SU-DHL-6 (cell line): ENCODE data around the gene RNF150.

Experiments used
- H2AFZ ChIP-seq: fragments of 200-600 bp; sonication (generic); 2 replicates; pipeline ENCODE4 v1.6.1; 2014; ENCODE audit warnings: low read depth, mild to moderate bottlenecking, moderate library complexity, mixed read lengths, antibody characterized with exemption, low read length; ENCODE audit not compliant: severe bottlenecking
- H3F3A ChIP-seq: fragments of 200-600 bp; shearing (Covaris generic); 2 replicates; pipeline ENCODE4 v1.6.0; 2016; ENCODE audit warnings: antibody characterized with exemption, mild to moderate bottlenecking; ENCODE audit not compliant: insufficient read depth
- H3K27ac ChIP-seq: fragments of 200-600 bp; sonication (generic); 2 replicates; pipeline ENCODE4 v1.5.1; 2016; ENCODE audit warnings: low read depth, mild to moderate bottlenecking, low read length, moderate library complexity, mixed read lengths
- H3K27me3 ChIP-seq: fragments of 200-600 bp; sonication (generic), shearing (Covaris generic); 2 replicates; pipeline ENCODE4 v1.6.0; 2014; ENCODE audit warnings: mild to moderate bottlenecking, low read length
- H3K36me3 ChIP-seq: fragments of 200-600 bp; sonication (generic); 2 replicates; pipeline ENCODE4 v1.6.1; 2014; ENCODE audit warnings: mild to moderate bottlenecking, low read length, mixed read lengths
- H3K4me2 ChIP-seq: fragments of 300-600, 200-600 bp; shearing (Covaris generic), sonication (generic); 2 replicates; pipeline ENCODE4 v1.6.0; 2014; ENCODE audit warnings: low read length, low read depth, mild to moderate bottlenecking; ENCODE audit not compliant: poor library complexity, severe bottlenecking
- H3K4me3 ChIP-seq: fragments of 200-600 bp; sonication (generic); 2 replicates; pipeline ENCODE4 v1.5.1; 2014; ENCODE audit warnings: antibody characterized with exemption, low read length, mild to moderate bottlenecking, mixed read lengths; ENCODE audit not compliant: insufficient read depth, poor library complexity, severe bottlenecking
- H3K79me2 ChIP-seq: fragments of 200-600 bp; sonication (generic); 2 replicates; pipeline ENCODE4 v1.6.1; 2014; ENCODE audit warnings: mild to moderate bottlenecking, low read length, moderate library complexity; ENCODE audit not compliant: insufficient read depth
- H3K9ac ChIP-seq: fragments of 200-600 bp; sonication (generic); 2 replicates; pipeline ENCODE4 v1.7.0; 2014; ENCODE audit warnings: mild to moderate bottlenecking, low read length
- H3K9me2 ChIP-seq: fragments of 200-600 bp; sonication (generic); replicated peaks from 2 replicates; pipeline ENCODE4 v1.6.1; 2014; ENCODE audit warnings: low read length; ENCODE audit not compliant: insufficient read depth
- H3K9me3 ChIP-seq: fragments of 200-600 bp; sonication (generic); 2 replicates; pipeline ENCODE4 v1.6.1; 2014; ENCODE audit warnings: low read length, mixed read lengths; ENCODE audit not compliant: insufficient read depth
- H4K20me1 ChIP-seq: fragments of 200-600 bp; sonication (generic); 2 replicates; pipeline ENCODE4 v1.6.1; 2014; ENCODE audit warnings: low read depth, mild to moderate bottlenecking, antibody characterized with exemption, low read length, moderate library complexity, mixed read lengths
- CTCF ChIP-seq: fragments of 200-600 bp; sonication (generic); IDR thresholded peaks from one replicate; pipeline ENCODE4 v1.5.1; 2017; ENCODE audit warnings: antibody characterized with exemption, mild to moderate bottlenecking, low read length, moderate library complexity; ENCODE audit not compliant: insufficient read depth, poor library complexity, severe bottlenecking
- EZH2phosphoT487 ChIP-seq: fragments of 200-600 bp; sonication (generic), shearing (Covaris generic); conservative IDR thresholded peaks from 2 replicates; pipeline ENCODE4 v1.6.1; 2018; ENCODE audit warnings: mild to moderate bottlenecking, antibody characterized with exemption, low read length, moderate library complexity, mixed read lengths

The RNF150 gene

GRCh38 chr4:141090473-141090872 is 42.8 kb downstream of the RNF150 start:
- Histone ChIP-seq H3K9me3 (no peaks in the 10 kb centered on the region), H4K20me1 (no peaks in the 10 kb centered on the region), H3K79me2 (no peaks in the 10 kb centered on the region), H3K27me3 (no peaks in the 10 kb centered on the region), H3K9me2 (no peaks in the 10 kb centered on the region), H3F3A (no peaks in the 10 kb centered on the region), H3K9ac (no peak overlapping the region), H2AFZ (no peak overlapping the region), H3K27ac (no peak overlapping the region), H3K4me3 (no peak overlapping the region), H3K4me2 (no peak overlapping the region), H3K36me3 (no peaks in the 10 kb centered on the region)
- TF ChIP-seq CTCF = no peak
- TF ChIP-seq EZH2phosphoT487 = no peak

GRCh38 chr4:141081921-141082395 is 51.3 kb downstream of the RNF150 start:
- Histone ChIP-seq H3K9me2 (no peaks in the 10 kb centered on the region), H3K79me2 (no peaks in the 10 kb centered on the region), H3F3A (no peaks in the 10 kb centered on the region), H3K9me3 (no peaks in the 10 kb centered on the region), H4K20me1 (no peaks in the 10 kb centered on the region), H2AFZ (no peak overlapping the region), H3K4me2 (no peak overlapping the region), H3K36me3 (no peaks in the 10 kb centered on the region), H3K27me3 (no peaks in the 10 kb centered on the region), H3K9ac (no peak overlapping the region), H3K4me3 (no peak overlapping the region), H3K27ac (no peak overlapping the region)
- no peak for TF ChIP-seq CTCF

- no peaks in the 10 kb centered on the region for H3K36me3 ChIP-seq
- no peak overlapping the region for H3K4me3 ChIP-seq
- H3K9me3 ChIP-seq = no peaks in the 10 kb centered on the region
- no peak overlapping the region for H3K9ac ChIP-seq
- no peaks in the 10 kb centered on the region for H3K9me2 ChIP-seq
- no peak overlapping the region for H3K4me2 ChIP-seq
- no peak overlapping the region for H3K27ac ChIP-seq
- H2AFZ ChIP-seq = no peak overlapping the region
- no peaks in the 10 kb centered on the region for H4K20me1 ChIP-seq
- H3F3A ChIP-seq = no peaks in the 10 kb centered on the region
- TF ChIP-seq EZH2phosphoT487 (no peak), CTCF (no peak)
- no peaks in the 10 kb centered on the region for H3K79me2 ChIP-seq
- no peaks in the 10 kb centered on the region for H3K27me3 ChIP-seq
Measured at GRCh38 chr4:141080668-141081067, 52.6 kb downstream of the RNF150 start.
